Activated naive CD4-positive, alpha-beta T cell treated with Interleukin-2 at 50 U/mL for 16 hours (primary cell): Measurements from ENCODE around the gene TMEM212.

ENCODE experiments used
- DNase-seq: peaks from one replicate; pipeline ENCODE4 v3.0.0-alpha.2; 2020

Gene TMEM212

DNA sequence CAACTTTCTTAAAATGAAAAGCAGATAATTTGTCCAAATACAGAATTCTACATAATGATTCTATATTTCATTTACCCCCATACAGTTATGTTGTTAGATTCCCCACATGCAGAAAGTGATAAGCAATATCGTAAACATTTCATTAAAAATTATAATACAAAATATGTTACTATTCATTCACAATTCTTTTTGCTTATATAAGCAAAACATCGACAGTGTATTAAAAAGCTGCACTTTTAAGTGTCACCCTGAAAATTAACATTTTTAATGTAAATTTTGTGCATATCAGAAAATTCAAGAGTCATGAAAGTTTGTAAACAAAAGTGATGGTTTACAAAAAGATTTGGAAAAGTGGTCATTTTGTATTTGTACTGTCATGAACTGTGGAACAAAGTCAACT is 19.2 kb downstream of the TMEM212 start:
- no peak for DNase-seq

DNA sequence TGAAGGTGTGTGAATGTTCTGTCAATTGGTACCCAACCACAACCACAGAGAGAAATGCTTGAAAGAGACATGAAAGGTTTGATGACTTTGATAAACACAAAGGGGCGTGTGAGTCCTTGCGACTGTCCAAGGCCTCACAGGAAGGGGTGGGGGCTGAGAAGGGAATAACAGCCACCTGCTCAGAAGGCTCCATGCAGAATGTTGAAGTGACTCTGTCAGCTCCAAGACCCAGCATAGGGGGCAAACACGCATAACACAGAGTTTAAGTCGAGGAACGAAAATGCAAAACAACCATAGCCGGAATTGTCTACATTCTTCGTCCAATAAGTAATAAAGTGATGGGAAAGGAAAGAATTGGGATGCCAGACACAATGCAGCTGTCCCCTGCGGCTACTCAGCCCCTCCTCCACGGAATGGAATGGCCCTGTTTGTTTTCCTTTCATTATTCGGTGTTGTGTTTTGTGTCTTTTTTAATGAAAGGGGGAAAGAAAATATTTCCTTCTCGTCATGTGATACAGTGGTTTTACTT is 19.9 kb downstream of the TMEM212 start:
- DNase-seq: no peak

DNA sequence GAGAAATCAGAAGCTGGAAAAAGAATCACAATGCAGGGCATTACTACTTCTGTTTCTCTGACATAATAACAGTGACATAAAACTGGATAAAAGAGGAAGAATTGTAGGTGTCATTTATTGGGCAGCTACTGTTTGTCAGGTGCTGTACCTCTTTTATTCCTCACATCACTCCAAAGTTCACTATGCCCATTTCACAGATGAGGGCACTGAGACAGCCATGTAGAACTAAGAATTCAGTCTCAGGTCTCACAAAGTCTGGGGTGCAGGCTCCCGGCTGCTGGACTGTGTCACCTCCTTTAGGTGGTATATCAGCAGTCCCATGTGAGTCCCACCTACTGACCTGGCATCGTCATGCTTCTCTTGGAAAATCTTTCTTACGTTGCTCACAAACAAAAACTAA is 20.8 kb downstream of the TMEM212 start:
- DNase-seq: no peak

DNA sequence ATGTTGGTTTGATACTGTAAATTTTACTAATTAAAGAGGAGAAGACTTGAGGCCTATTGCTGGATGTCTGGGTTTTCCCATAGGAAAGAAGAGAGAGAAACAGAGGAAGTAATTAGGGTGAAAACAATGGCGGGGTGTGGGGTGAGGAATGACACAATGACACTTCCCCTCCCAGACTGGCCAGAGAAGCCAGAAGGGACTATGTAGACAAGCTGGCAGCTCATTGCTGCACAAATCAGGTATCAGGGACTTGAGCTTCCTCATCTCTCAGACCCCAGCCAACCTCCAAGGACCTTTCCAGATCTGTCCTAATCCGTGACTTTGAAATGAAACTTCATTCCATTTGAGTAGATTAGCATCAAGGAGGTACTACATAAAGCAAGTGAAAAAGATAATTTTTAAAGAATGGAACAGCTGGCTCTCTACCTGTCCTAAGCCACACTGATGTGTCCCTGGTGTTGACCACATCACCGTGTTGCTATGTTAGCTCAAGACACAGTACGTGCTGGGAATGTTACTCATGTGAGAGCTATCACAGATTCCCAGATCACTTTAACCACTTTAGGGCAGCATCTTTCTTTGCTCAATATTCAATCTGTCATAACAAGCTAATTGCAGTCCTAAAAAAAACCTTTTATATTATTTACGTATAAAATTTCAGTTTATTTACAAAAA is 22.2 kb downstream of the TMEM212 start:
- no peak for DNase-seq

DNA sequence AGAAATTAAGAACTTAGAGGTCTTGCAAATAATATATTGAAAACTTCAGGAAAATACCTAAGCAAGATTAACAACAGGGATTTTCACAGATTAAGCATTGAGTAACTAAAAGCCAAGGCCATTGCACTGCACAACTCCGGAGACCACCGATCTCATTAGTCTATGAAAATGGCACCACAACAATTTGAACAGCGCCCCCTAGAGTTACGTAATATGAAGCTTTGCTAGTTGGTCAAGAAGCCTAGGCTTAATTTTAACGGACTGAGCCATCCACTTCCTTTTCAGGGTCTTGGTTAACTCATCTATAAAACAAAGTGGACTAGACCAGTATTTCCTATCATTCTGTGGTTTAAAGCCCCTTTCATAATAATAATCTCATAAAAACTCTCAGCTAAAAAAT is 24.8 kb downstream of the TMEM212 start:
- no peak for DNase-seq

DNA sequence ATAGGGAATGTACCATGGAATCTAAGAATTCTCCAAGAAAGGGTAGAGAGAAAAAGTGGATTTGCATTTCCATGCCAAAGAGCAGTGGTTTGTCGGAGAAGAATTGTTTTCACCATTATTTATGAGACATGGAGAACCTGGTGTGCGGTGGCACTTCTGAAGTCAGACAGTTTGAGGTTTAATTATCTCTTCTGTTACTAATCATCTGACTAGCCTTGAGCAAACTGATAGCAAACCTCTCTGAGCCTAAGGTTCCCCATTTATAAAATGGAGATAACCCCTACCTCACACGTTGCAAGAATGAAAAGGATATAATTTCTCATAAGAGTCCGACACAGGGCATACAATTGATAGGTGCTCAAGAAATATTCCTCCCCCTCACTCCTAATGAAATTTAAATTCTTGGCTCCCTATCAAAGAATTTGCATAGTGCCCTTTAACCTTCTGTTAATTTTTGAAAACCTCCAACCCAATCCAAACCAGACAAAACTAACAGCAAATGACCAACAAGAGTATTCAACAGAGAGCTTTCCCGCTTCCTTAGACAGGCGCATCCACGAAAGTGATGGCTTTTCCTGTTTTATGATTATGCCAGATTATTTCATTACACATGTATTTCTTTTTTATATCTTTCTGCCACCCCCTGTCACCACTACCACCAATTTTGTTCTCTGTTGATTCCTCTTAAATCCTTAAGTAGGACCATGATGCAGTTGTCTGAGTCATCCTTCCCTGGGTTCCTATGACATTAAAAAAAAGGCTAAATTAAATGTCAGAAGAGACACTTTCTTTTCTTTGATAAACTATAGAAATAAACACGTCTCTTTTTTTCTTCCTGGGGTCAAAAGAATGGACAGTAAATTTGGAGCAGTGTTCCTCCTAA is 28.5 kb downstream of the TMEM212 start:
- DNase-seq: no peak

DNA sequence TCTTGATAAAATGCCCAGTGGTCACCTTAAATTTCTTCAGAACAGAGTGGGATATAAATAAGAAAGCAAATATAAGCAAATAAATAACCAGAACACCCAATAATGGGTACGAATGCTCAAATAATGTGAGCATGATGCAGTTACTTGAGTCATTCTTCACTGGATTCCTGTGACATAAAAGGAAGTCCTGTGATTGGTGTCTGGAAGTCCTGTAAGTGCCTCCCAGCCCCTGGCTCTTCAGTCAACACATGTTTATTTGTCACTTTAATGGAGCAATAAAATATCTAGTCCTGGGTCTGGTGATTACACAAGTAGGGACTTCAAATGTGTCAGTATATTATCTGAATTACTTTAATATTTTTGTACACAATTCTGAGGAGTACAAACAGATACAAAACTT is 30.4 kb downstream of the TMEM212 start:
- no peak for DNase-seq

DNA sequence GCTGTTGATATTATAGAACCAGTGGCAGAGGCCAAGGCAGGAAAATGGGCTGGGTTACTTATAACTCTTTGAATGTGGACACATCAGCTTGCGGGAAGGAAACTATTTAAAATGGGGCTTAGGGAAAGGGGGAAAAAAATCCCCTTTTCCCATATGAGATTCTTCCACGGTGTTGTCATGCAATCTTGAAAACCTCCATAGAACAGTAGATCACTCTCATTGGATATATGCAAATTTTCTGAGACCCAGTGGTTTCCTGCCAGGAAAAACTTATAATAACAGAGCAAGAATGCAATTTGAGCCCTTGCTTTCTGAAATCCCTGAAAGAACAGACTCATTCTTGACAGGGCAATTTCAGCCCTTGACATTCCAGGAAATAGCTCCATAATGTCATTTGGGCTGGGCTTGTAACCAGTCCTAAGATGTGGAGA is 31.1 kb downstream of the TMEM212 start:
- no peak for DNase-seq

DNA sequence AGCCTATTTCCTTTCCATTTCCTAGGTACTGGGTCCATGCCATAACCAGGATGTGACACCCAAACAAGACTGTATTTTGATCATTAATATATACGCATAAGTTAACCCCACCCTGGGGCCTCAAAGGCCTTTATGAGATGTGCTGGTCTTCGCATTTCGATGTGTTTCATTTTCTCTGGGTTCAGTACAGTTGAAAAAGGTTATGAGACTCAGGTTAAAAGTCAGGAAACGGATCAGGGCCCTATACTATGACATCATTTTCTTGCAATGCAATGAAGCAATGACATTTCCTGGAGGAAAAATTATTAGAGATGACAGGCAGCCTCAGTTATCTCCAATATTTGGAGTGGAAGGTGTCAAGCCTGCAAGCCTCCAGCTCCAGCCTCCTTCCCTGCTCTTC is 31.7 kb downstream of the TMEM212 start:
- DNase-seq: no peak

DNA sequence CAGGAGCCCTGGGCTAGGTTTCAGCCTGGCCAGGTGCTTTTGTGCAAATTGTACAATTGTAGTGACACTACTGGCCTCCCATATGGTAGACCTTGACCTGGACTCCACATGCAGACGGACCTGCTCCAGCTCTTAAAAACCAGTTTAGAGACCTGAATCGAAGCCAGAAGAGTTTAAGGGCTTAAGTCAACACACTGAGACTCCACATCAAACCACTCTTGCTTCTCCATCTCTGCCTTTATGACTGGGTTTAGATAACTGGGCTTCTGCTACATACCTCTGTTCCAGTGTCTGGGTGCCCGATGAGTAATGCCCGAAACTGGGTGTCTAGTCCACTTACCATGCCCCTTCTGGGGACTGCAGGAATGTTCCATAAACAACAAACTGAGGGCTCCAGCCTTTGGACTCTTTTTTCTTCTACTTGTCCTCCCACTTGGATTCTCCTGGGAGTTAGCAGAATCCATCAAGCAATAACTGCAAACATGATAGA is 32.8 kb downstream of the TMEM212 start:
- no peak for DNase-seq

DNA sequence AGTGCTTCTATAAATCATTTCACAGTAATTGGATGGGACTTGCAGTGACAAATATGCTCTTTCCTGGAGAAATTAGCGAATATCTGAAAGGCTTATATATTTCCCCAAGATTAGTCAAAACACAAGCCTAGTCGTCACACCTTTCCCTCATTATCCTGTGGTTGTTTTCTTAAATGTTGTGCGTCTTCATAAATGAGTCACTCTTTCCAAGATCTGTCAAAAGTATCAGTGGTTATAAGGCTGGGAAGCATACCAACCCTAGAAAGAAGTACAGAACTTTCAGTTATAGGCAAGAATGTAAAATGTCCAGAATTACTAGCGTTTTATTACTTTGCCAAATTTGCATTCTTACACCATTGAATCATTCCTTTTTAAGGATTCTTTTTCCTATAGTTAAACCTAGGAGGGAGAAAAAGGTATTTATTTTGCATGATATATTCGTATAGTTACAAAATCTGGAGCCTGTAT is 33.6 kb downstream of the TMEM212 start:
- no peak for DNase-seq

DNA sequence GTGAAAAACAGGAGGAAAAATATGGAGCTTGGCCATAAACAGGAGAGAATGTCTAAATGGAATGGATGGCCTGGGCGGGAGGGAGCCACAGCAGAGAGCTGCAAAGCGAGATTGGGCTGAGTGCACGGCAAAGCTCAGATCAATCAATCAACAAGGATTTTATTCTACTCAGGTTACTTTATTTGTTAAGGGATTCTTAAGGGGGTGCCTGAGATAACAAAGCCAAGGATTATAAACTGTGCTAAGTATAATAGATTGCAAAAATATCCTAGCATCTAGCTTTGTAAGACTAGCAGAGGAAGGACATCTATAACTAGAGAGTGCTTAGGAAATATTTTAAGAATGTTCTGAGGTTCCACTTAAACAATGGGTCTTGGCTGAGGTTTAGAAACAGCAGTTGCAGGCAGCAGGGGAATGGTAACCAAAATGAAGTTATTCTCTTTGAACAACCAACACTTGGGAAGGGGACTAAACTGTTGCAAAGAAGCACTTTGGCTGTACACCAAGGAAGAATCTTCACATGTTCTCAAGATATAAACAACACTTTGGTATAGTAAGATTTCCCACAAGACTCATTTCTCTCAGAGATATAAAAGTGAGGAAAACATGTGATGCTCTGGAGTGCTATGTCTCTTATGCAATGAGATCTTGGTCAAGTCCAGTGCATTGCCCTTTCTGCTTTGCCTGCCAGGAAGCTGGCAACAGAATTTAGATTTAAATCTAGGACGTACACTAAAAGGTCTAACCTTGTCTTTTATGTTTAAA is 35.5 kb downstream of the TMEM212 start:
- no peak for DNase-seq

DNA sequence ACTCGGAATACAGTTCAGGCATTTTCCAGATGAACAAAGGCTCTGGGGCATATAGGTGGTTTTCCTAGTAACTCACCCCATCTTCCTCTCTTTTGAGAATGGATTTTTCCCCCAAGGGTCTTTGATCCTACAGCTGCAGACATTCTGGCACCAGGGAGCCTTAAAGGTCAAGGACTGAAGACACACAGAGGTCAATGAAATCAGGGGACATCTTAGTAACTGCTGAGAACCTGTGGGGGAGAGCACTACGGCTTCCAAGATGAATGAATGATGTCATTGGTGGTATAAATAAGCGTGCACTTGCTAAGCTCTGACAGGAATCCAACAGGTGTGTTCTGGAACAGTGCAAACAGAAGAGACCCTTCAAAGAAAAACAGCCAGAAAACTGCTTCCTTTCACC is 36.3 kb downstream of the TMEM212 start:
- DNase-seq: no peak

DNA sequence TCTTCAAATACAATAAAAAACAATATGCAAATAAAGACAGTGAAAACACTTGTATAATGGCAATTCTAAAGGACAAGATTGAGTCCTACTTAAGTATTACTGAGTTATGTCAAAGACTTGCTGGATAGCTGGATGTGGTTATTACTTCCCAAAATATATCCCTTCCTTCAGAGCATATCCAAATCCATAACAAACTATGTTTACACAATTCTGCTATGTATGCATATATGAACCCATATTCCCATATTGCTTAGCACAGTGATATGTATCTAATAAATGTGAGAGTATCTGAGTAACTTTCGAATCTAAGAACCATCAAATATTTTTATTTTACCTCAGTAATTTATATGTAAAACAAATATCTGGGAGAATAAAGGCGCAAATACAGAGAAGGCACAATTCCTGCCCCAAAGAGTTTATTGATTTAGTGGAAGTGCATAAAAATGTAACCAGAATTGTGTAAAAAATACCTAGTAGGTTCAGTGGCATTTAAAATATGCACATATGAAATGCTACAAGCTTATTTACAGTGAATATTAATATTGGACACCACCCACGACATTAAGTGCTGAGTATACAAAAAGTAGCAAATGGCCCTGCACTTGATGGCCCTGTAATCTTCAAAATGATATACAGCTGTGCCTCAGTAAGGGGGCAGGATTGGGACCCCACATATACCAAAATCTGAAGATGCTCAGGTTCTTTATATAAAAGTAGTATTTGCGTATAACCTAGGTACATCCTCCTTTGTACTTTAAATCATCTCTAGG is 37.1 kb downstream of the TMEM212 start:
- DNase-seq: no peak

DNA sequence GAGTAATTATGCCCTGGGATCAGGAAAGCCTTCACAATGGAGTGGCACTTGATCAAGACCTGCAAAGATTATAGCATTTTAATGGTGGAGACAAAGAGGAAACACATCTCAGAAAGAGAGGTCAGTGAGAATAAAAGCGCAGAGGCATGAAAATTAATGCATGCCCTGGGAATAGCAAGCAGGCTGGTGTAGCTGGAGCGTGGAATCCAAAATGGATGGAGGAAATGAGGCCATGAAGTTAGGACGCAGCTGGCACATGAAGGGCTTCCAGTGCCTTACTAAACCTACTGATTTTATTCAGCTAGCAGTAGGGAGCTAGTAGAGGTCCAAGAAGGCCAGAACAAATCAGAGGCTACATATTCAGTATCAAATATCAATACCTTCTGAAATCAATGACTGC is 38.1 kb downstream of the TMEM212 start:
- no peak for DNase-seq

DNA sequence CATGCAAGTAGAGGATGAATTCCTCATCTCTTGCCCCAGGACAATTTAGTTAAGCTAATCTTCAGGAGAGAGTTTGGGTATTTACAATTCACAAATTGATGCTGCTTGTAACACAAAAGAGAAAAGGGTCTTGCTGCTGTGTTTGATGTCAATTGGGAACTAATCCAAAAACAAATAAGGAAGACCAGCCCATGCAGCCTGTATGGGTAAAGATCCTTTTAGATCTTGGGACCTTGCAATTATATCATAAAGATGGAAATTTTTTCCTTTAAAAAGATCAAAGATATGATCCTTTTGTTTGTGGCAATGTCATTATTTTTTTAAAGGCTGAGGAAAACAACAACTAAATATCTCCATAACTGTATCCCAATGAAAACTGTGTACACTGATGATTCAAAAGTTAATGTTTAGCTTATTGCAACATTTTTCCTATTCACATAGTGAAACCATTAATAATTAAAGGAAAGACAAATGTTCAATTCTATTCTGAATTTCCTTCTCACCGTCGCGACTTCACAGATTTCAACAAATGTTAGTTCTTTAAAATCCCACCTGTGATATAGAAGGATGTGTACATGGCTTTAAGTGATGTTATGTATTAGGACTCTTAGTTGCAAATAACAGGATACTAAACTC is 40.2 kb downstream of the TMEM212 start:
- DNase-seq: no peak

DNA sequence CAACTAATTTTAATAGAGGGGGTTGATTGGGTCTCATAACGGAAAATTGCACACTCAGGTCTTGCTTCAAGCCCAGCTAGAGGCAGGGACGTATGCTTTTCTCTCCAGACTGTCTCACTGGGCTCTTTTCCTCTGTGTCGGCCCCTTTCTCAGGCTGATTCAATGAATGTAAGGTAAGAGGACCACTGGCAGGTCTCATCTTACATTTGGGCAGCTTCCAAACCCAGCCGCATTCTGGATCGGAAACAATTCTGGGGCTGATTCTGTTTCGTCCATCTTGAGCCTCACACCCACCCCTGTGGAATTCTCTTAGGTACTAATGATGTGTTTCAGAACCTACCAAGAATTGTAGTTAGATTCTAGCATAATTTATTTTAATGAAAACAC is 40.7 kb downstream of the TMEM212 start:
- DNase-seq: no peak

DNA sequence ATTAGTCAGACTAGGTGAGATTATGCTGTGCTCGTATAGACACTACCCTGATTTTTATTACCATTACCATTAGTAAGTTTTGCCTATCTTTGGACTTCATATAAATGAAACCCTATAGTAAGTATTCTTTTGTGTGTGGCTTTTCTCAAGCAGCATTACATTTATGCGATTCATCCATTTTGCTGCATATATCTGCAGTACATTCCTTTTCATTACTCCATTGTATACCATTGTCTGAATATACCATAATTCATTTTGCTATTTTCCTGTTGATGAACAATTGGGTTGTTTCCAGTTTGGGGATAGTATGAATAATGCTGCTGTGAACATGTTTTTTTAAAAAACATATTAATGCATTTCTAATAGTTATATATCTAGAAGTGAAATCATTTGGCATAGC is 45.3 kb downstream of the TMEM212 start:
- DNase-seq: no peak

DNA sequence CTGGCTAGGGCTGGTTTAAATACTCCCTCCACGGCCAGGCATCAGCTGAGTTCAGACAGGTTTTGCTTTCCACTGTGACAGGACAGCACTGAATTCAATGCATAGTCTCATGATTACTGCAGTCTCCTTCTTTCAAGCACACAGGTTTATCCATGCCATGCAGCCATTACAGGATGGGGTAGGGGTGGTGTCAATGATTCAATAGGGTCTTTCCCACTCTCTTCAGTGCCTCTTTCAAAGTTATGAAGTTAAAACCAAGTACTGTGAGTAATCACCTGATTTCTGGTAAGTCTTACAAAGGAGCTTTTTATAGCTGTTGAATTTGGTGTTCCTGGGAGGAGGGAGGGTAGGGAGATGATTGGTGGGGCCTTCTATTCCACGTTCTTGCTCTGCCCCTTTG is 47.2 kb downstream of the TMEM212 start:
- no peak for DNase-seq

DNA sequence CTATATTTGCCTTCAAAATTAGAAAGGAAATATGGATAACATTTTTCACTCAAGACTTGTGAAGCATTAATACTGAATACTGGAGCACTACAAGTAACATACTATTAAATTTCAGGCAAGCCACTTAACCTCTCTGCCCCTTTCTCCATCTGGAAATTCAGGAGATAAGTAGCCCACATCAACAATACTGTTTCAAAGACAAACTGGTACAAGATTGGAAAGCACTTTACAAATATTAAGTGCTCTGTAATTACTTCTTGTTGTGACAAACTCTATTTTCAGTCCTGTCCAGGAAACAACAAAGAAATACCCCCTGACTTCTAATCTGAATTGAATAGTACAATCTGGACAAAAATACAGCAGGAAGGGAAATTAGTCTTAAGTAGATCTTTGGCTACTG is 49.3 kb downstream of the TMEM212 start:
- no peak for DNase-seq

DNA sequence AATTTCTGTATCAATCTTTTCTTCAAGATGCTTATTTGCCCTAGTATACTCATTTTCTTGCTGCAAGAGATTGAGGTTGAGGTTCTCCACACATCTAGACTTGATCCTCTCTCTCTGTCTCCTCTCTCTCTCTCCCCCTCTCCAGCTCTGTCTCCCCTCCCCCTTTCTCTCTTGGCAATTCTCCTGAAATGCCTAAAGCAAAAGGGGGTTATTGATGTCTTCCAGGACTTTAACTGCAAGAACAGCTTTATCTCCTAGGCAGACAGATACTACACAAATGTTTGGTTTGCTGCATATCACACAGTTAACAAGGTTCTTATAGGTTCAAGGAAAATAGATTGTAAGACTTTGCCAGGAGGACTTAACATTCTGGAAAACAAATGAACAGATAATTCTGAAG is 52.1 kb downstream of the TMEM212 start:
- DNase-seq: no peak

DNA sequence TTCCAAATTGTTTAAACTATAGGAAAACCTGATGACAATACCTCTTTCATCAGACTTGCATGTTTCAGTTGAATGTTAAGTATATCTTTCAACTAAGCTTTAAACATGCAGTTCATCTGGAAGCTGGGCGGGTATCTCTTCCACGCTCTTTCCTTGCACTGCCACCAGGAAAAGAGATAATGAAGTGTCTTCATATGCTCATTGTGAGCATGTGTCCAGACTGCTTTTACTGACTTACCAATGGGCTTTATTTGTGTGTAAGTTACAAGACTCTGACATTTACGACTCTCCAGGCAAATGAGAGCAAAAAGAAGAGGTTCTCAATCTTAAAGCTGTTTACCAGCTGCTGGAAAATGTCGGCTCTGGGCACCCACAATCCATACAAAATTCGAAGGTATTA is 52.8 kb downstream of the TMEM212 start:
- no peak for DNase-seq
